Measurements from ENCODE around the gene PARD3B.

- TF ChIP-seq POLR2AphosphoS5 (IDR thresholded peaks at IDR 0.05; ENCODE audit: low read depth), result no peak
- TF ChIP-seq CTCF (IDR thresholded peaks at IDR 0.05; ENCODE audit: insufficient read depth, low read length), result no peak
Measured at GRCh38 chr2:204695506-204695905, 150.2 kb downstream of the PARD3B start.
